HG03060 (cell line): ENCODE data around the gene BOD1L2.

Source experiments
- ATAC-seq: cut with Tn5 transposase; IDR thresholded peaks from one replicate; pipeline ENCODE4 v1.9.1; 2021; ENCODE audit warnings: low read depth, moderate number of reproducible peaks; ENCODE audit not compliant: unreplicated experiment

The BOD1L2 gene

DNA sequence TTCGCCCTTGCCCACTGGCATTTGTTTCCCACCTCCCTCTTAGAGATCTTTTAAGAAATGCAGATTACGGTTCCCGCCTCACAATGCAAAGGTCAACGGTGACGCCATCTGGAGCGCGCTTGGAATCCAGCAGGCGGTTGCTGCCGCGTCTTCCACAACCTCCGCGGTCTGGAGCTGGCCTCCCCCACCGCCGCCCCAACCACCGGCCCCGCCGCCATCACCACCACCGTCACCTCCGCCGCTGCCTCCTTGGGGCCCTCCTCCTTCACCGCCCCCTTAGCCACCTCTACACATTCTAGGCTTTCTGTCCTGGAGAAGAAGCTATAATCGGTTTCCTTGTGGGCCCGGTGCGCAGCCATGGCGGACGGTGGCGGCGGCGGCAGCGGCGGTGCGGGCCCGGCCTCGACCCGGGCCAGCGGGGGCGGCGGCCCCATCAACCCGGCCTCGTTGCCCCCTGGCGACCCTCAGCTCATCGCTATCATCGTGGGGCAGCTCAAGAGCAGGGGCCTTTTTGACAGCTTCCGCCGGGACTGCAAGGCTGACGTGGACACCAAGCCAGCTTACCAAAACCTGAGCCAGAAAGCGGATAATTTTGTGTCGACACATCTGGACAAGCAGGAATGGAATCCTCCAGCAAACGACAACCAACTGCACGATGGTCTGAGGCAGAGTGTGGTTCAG, at the start of gene BOD1L2:
BOD1L2 (plus strand) TSS at position 132 of the 681 bp plus-strand sequence; CDS start at position 358, 226 bp downstream.
- ATAC-seq = no peak

DNA sequence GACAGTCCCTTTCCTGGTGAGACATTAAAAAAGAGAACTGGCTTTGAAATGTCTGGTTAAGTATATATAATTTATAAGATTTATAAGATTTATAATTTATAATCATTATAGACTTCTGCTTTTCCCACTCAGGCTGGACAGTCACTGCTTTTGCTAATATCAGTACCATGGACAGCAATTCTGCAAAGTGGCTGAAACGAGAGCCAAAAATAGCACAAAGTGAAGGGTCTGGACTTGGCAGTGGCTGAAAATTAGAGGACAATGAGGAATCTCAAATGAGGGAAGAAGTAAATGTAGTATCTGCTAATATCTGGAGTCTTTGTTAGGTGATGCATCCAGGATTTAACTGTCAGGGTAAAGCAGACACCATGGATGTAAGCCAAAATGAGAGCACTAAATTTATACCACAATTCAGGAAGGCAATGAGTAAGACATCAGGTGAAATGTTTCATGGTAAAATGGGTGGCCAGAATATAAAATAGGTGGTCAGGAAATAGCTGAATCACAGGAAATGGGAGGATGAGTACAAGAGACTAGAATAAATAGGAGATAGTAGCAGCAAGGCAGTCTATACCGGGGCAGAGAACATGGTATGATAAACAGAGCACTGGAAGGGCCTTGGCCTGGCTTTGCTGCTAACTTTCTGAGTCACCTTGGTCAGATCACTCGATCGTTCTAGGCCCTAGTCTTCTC, 39.6 kb upstream of the BOD1L2 start:
- ATAC-seq = no peak

DNA sequence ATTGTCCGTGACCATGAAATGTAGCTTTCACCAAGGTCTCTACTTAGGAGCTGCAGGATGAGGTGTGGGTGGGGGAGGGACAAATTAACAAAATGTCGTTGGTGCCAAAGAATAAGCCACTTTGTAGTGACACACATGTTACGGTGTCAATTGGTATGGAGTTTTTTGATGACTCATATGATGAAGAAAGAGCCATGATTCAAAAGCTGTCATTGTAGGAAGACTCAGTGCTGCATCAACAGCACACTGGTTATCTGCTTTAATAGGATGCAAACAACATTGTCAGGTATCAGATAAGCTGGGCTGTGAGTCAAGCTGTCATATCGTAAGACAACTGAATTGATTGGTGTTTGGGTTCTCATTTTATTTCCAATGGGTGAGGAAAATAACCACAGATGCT, 36.6 kb upstream of the BOD1L2 start:
- no peak for ATAC-seq

DNA sequence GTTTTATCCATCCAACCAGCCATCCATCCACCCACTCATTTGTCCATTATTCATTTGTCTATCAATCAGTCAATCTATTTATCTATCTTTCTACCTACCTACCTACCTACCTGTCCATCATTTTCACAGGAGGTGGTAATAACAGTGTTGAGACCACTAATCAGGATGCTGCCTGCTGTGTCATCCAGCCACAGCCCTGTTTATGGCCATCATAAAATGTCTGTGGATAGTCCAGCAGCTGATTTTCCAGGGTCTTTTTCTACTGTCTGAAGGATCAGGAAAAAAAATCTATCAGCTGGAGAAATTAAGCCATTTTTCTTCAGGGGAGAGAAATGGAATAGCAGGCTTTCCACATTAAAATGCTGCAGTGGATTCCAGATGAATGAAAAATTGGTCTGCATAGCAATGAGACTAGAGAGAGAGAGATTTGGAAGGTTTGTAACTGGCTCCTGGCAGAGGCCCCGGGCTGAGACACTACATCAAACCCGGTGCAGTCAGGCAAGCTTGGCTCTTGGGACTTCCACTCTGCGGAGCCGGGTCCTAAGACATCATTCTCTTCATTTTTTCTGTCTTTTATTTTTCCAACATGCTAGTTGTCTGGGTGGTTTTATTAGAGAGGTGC, 33.0 kb upstream of the BOD1L2 start:
- ATAC-seq = no peak

DNA sequence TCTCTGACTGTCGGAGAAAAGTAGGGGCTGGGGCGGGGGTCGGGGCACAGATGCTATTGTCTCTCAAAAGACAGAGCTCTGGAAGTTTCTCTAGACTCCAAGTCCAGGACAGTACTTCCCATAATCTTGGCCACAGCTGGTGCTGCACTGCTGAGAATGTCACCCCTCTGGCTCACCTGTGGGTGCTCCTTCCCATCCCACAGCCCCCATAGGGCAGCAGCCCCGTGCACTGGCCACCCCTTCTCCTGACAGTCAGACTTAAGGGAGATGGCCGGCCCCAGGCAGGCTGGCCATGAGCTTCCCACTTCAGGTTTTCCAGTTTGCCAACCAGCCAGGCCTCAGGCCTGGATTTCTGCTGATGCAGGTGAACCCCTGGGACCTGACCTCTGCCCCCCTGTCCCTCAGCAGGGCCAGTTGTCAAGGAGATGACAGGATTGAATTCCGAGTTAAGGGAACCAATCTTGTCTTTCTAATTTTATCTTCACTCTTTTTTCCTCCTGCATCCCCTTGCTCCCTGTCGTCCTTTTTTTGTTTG, 30.2 kb upstream of the BOD1L2 start:
- no peak for ATAC-seq

DNA sequence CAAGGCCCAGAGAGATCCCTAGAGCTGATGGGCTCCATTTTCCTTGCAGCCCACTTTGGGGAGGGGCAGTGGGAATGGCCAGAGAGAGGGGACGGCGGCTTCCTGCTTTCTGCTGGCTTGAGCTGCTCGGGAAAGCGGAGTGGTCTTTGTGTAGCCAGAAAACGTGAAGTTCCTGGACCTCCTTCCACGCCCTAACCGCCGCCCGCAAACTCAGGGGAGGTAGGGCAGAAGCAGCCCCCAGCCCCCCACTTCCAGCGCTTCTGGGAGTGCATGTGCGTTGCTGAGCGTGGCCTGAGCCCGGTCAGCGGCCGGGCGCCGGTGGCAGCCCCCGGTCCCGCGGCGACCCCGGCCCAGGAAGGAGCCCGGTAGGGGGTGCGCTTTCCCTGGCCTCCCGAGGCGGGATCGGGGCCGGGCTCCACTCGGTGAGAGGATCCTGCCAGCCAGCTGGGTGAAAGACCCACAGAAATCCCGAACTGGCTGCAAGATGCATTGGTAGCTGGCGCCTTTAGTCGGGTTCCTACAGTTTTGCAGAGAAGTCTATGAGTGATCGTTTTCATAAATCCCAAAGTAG, 25.3 kb upstream of the BOD1L2 start:
- ATAC-seq = no peak

DNA sequence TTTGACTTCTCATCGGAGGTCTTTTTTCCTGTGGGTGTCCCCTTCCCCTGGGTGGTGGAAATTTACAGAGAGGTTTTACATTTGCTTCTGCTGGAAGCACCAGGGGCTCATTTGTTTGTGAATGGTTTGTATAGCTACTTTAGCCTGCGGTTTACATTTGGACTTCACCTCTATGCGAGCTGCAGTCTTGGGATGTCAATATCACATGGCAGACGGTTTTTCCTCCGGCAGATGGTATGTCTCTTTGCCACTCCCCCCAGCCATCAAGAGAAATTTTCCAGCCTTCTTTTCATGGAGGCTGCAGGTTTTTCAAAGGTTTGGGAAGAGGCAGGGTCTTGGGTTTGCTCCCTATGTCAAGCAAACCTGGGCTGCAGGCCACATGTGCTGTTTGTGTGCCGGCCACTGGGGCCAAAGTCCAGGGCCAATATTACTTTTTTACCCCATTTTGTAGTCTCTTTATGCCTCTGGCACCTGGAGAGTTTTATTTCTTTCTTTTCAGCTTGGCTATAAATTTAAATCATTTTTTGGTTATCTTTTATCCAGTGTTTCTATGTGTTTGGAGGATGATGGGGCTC, 23.9 kb upstream of the BOD1L2 start:
- ATAC-seq = no peak

DNA sequence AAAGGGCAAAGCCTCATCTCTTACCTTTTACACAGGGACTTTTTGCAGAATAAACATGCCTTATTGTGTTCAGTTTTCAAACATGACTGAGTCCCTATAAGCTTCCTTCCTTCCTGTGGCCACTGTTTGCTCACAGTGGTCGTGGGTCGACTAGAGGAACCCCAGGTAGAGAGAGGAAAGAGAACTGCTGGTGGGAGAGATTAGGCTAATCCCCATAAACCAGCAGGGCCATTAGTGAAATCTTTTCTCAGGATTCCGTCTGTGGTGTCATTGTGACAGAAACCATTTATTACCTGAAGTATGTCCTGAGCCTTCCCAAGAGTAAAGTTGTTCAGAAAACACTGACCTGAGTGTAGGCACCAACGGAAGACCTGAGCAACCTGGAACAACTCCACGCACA, 21.3 kb upstream of the BOD1L2 start:
- no peak for ATAC-seq

DNA sequence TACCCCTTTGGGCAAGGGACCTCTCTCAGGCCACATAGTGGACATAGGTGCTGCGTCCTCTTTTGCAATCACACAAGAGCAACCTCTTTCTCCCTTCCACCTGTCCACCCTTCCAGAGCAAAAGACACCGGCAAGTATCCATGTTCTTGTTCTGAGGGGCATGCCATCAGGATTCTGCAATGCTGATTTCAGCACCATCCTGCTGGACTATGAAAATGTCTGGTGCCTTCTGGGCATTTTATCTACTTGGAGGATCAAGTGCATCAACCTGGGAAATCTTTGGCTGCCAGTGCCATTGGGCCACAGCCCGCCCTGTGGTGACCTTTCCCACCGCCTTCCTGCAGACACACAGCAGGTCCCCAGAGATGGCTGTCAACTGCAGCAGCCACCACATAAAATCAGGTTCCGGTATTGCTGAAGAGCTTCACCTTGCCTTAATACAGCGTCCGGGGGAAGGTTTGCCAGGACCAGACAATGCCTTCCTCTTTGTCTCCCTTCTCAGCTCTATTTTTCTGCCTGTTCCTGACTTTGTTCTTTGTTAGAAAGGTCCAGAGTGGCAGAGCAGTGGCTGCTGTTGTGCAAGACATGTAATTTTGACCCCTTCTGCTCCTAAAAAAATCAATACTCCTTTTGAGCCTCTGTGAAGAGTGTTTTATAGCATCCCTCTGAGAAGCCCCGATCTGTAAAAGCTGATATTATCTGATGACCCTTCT, 18.5 kb upstream of the BOD1L2 start:
- no peak for ATAC-seq

DNA sequence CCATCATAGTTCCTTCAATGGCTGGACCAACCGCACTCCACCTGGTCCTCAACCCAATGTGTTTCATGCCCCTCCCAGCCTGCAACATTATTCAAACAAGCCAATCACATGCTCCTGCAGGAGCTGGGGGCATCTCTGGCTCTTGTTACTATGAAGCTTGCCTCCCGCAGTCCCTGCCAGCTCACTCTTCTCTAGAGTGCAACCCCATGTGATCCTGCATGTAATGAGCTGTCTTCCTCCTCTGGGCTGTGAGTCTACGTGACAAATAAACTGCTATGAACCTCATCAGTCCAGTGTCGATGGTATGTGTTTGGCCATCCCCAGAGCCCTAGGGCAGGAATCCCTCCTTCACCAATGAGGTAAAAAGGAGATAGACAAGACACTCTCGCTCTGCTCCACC, 15.8 kb upstream of the BOD1L2 start:
- no peak for ATAC-seq

DNA sequence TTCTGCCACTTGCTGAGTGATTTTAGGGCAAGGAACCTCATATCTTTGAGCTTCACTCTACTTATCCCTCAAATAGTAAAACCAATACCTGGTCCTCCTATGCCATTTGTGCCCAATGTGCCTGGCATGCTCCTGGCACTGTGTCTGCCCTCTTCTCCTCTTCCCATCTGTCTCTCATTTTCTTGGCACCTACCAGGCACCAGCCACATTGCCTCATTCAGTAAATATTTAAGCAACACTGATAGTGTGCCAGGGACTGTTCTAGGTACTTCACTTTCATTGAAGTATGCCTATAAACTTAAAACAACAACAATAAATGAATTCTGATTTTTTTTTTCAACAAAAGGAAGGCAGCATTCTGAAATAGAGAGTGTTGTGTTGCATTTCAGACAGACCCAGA, 15.1 kb upstream of the BOD1L2 start:
- ATAC-seq = no peak

DNA sequence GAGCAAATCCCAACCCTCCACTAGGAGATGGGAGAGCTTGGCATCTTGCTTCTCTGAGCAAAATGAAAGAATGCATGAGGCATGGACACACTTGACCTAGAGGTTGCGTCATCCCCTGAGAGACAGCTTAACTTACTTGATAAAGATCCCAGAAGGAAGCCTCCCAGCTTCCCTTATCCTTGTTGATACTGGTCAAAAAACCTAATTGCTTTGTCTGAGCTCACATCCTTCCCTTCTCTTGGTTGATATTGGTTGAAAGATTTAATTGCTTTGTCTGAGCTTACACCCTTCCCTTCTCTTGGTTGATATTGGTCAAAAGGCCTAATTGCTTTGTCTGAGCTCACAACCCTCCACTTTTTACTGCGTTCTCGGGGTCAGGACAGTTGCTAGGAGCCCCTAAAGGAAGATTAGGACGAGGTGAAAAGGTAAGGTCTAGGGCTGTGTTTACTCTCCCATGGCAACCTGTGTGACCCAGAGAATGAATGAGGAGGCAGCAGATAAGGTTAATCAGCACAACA, 12.2 kb upstream of the BOD1L2 start:
- no peak for ATAC-seq

DNA sequence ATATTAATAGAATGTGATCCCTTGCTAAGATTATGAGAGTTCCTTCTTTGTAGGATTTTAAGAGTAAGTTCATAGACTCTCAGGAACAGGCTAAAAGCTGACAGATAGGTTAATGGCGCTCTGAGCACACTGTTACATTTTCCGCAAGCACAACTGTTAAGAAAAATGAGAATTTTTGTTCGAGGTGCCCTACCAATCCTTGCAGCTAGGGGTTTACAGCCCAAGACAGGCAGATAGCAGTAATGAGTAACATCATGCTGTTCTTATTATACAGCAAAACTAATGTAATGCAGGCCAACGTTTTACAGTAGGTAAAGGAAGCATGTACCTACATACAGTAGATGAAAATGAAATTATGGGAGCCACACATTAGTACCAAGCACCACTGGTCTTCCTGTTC, 11.2 kb upstream of the BOD1L2 start:
- ATAC-seq = no peak

DNA sequence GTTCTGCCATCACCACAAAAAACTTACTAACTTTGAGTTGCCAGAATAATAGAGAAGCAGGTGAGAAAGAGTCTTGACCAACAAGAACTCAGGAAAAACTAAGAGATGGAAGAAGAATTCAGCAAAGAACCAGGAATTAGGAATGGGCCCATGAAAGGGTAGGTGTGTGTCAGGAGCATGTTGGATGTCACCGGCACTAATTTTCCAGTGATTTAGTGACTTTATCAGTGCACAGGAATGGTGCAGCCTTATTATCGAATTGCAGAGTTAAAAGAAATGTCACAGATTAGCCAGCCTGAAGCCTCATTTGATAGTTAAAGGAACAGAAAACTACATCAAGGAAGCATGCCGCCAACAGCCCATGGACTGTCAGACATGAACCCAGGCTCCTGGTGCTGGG, 9.0 kb upstream of the BOD1L2 start:
- ATAC-seq = no peak

DNA sequence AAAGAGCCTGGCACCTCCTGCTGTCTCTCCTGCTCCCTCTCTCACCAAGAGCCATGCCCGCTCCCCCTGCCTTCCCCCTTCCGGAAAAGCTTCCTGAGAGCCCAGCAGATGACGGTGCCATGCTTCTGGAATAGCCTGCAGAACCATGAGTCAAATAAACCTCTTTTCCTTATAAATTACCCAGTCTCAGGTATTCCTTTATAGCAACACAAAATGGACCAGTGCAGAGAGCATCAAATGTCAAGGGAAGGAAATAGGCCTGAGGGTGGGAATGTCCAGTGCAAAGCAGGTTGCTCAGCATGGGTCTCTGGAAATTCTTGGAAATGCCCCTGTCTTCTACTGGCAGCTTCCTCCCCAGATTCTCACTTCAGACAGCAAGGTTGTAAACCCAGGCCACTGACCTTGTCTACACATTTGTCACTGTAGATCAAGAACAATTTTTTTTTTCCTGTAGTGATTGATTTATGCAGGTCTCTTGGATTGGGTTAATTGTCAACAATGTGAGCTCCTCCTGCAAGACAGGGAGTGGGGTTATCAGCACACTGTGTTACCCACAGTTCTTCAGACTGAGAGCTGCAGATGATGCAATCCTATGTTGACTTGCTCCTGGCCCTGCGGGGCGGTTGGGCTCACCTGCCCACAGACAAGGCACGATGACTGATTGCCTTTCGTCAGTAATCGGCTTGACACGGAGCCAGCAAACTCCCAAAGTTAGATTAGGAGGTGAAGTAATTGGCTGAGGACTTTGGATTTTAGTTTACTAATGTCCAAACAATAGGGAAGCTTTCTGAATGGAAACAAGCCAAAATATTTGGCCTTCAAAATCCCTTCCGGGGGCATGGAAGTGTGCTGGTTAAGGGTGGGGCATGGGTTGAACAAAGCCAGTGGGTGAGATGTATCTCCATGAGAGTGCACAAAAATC, 5.4 kb upstream of the BOD1L2 start:
- ATAC-seq = no peak

DNA sequence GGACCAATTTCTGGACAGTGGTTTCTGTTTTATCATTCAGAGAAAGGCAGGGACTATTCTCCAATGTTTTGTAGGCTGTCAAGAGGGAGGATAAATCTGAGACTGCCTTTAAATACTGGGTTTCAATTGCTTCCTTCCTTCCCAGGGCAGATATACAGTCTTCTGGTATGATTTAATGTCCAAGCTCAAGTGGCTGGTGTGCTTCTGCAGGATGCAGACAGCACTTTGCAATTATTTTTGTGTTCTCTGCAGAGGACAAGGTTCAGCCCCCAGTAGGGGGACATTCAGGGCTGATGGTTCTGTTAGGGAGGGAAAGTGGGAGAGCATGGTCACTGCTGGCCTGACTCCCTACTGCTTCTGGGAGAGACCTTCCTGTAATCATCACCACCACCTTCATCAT, 4.6 kb upstream of the BOD1L2 start:
- ATAC-seq = no peak

DNA sequence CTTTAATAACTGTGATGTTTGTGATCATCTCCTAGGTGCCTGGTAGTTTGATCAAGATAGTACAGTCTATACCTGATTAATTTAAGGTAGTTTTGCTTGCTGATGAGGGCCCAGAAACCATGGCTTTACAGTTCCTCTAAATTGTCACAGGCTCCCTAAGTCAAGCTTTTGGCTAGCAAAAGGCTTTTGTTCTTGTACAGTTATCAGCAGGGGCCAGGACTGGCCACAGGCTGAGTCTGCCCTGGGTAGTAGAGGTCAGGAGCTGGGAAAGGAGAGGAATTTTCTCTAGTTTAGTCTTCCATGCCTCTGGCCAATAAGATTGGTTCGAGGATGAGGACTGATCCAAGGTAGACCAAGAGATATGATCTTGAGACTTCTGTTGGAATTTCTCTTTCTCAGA, 3.6 kb upstream of the BOD1L2 start:
- ATAC-seq = no peak

DNA sequence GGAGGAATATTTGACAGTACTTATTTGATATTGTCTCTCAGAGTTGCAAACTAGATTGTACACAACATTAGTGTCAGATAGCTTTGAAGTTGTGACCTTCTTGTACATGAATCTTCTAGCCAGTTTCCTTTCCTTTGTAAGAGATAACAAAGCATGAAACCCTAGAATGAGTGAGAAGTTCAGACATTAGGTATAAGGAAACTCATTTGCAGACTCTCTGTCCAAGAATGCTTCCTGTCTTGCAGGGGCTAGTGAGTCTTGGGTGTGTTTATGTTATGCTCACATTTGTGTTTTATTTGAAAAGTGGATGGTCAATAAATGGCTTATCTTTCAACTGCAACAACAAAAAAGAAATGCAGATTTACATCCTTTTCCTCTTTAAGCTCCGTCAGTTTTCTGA, 1.4 kb downstream of the BOD1L2 start:
- ATAC-seq = no peak

DNA sequence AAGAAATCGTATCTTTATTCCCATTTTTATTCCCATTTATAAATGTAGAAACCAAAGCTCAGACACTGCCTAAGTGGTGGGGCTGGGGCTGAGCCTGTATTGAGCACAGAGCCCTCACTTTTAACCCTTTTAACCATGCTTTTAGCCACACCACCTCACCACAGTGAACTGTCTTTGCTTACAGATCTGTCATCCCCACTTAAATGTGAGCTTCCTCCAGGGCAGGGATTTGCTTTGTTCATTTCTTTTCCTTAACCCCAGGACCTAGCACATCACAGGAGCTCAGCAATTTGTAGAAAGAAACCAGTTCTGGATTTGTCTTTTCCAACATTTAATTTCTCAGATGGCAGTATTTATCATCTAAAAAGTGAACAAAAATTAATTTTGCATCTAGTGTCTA, 2.2 kb downstream of the BOD1L2 start:
- ATAC-seq = no peak
